Measurements from ENCODE around the gene RAB11FIP4. TPM values are rescaled to one million over a fixed set of nuclear protein-coding genes. Genes with fewer than 3 reads are reported as not detected.

The RAB11FIP4 gene
- total and polyA plus RNA-seq, 4 donors, result 1.5 to 16.0 (median 3.3) TPM

- H3K27me3 ChIP-seq (ENCODE audit: control insufficient read depth in 4 of 4, insufficient read depth in 4 of 4, low read length in 3 of 4), result no peaks in the 10 kb centered on the region
- H3K4me3 ChIP-seq (ENCODE audit: low read depth in 1 of 3, low read length in 3 of 3), result no peak overlapping the region
- H3K27ac ChIP-seq (ENCODE audit: low read depth in 1 of 2, low read length in 2 of 2), result no peak overlapping the region
- no peak overlapping the region for H3K9ac ChIP-seq (ENCODE audit: low read depth in 1 of 2, low read length in 2 of 2)
- no peak for DNase-seq (ENCODE audit: low spot score)
- no peaks in the 10 kb centered on the region for H3K9me3 ChIP-seq (ENCODE audit: control insufficient read depth in 4 of 4, low read length in 3 of 4)
- no peaks in the 10 kb centered on the region for H3K36me3 ChIP-seq (ENCODE audit: control insufficient read depth in 4 of 4, insufficient read depth in 3 of 4, low read depth in 1 of 4, low read length in 3 of 4)
- no peak for TF ChIP-seq ZBTB33 (IDR thresholded peaks at IDR 0.05)
- TF ChIP-seq JUND (IDR thresholded peaks at IDR 0.05), result no peak
- TF ChIP-seq CTCF (IDR thresholded peaks at IDR 0.05; ENCODE audit: low read depth, low read length, missing input control), result no peak
- TF ChIP-seq GABPA (IDR thresholded peaks at IDR 0.05 in 1 of 2, conservative IDR thresholded peaks at IDR 0.05 in 1 of 2), result no peak
- no peak for TF ChIP-seq ATF3 (IDR thresholded peaks at IDR 0.05)
- no peak for TF ChIP-seq MAX (IDR thresholded peaks at IDR 0.05)
- no peak for TF ChIP-seq EGR1 (IDR thresholded peaks at IDR 0.05; ENCODE audit: low read depth in 2 of 2)
- TF ChIP-seq FOXA2 (IDR thresholded peaks at IDR 0.05), result no peak
- TF ChIP-seq NR2F2 (IDR thresholded peaks at IDR 0.05), result no peak
- TF ChIP-seq TAF1 (conservative IDR thresholded peaks at IDR 0.05), result no peak
- no peak for TF ChIP-seq FOXA1 (IDR thresholded peaks at IDR 0.05)
- TF ChIP-seq RAD21 (IDR thresholded peaks at IDR 0.05), result no peak
- no peaks in the 10 kb centered on the region for H3K4me1 ChIP-seq (ENCODE audit: control insufficient read depth in 4 of 4, insufficient read depth in 4 of 4, low read length in 3 of 4)
- 79% methylated on average over 21 of the region's 21 CpGs for WGBS
These were observed 7.2 kb downstream of the RAB11FIP4 start for GRCh38 chr17:31398381-31399311.

GRCh38 chr17:31400481-31400950, 9.0 kb downstream of the RAB11FIP4 start:
- Histone ChIP-seq H3K4me3 (ENCODE audit: low read depth in 1 of 3, low read length in 3 of 3) (no peak overlapping the region), H3K9me3 (ENCODE audit: control insufficient read depth in 4 of 4, low read length in 3 of 4) (no peaks in the 10 kb centered on the region), H3K27ac (ENCODE audit: low read depth in 1 of 2, low read length in 2 of 2) (no peak overlapping the region), H3K36me3 (ENCODE audit: control insufficient read depth in 4 of 4, insufficient read depth in 3 of 4, low read depth in 1 of 4, low read length in 3 of 4) (no peaks in the 10 kb centered on the region), H3K4me1 (ENCODE audit: control insufficient read depth in 4 of 4, insufficient read depth in 4 of 4, low read length in 3 of 4) (no peaks in the 10 kb centered on the region), H3K9ac (ENCODE audit: low read depth in 1 of 2, low read length in 2 of 2) (no peak overlapping the region), H3K27me3 (ENCODE audit: control insufficient read depth in 4 of 4, insufficient read depth in 4 of 4, low read length in 3 of 4) (no peaks in the 10 kb centered on the region)
- no peak for DNase-seq (ENCODE audit: low spot score)
- 60% methylated on average over 11 of the region's 11 CpGs for whole genome bisulfite sequencing
- TF ChIP-seq SP1 (IDR thresholded peaks at IDR 0.05) (no peak), FOXA1 (IDR thresholded peaks at IDR 0.05) (no peak), REST (IDR thresholded peaks at IDR 0.05) (no peak), MAX (IDR thresholded peaks at IDR 0.05) (no peak), HNF4G (IDR thresholded peaks at IDR 0.05) (no peak), NR2F2 (IDR thresholded peaks at IDR 0.05) (no peak), RXRA (IDR thresholded peaks at IDR 0.05) (no peak), HNF4A (conservative IDR thresholded peaks at IDR 0.05) (no peak), JUND (IDR thresholded peaks at IDR 0.05) (no peak), CTCF (IDR thresholded peaks at IDR 0.05; ENCODE audit: low read depth, low read length, missing input control) (no peak)

Data from liver (tissue), 9 donors.